SU-DHL-6 (cell line): ENCODE data around the gene KRTAP20-3.

Experiments used
- H2AFZ ChIP-seq: fragments of 200-600 bp; sonication (generic); 2 replicates; pipeline ENCODE4 v1.6.1; 2014; ENCODE audit warnings: low read depth, mild to moderate bottlenecking, moderate library complexity, mixed read lengths, antibody characterized with exemption, low read length; ENCODE audit not compliant: severe bottlenecking
- H3F3A ChIP-seq: fragments of 200-600 bp; shearing (Covaris generic); 2 replicates; pipeline ENCODE4 v1.6.0; 2016; ENCODE audit warnings: antibody characterized with exemption, mild to moderate bottlenecking; ENCODE audit not compliant: insufficient read depth
- H3K27ac ChIP-seq: fragments of 200-600 bp; sonication (generic); 2 replicates; pipeline ENCODE4 v1.5.1; 2016; ENCODE audit warnings: low read depth, mild to moderate bottlenecking, low read length, moderate library complexity, mixed read lengths
- H3K27me3 ChIP-seq: fragments of 200-600 bp; sonication (generic), shearing (Covaris generic); 2 replicates; pipeline ENCODE4 v1.6.0; 2014; ENCODE audit warnings: mild to moderate bottlenecking, low read length
- H3K36me3 ChIP-seq: fragments of 200-600 bp; sonication (generic); 2 replicates; pipeline ENCODE4 v1.6.1; 2014; ENCODE audit warnings: mild to moderate bottlenecking, low read length, mixed read lengths
- H3K4me2 ChIP-seq: fragments of 300-600, 200-600 bp; shearing (Covaris generic), sonication (generic); 2 replicates; pipeline ENCODE4 v1.6.0; 2014; ENCODE audit warnings: low read length, low read depth, mild to moderate bottlenecking; ENCODE audit not compliant: poor library complexity, severe bottlenecking
- H3K4me3 ChIP-seq: fragments of 200-600 bp; sonication (generic); 2 replicates; pipeline ENCODE4 v1.5.1; 2014; ENCODE audit warnings: antibody characterized with exemption, low read length, mild to moderate bottlenecking, mixed read lengths; ENCODE audit not compliant: insufficient read depth, poor library complexity, severe bottlenecking
- H3K79me2 ChIP-seq: fragments of 200-600 bp; sonication (generic); 2 replicates; pipeline ENCODE4 v1.6.1; 2014; ENCODE audit warnings: mild to moderate bottlenecking, low read length, moderate library complexity; ENCODE audit not compliant: insufficient read depth
- H3K9ac ChIP-seq: fragments of 200-600 bp; sonication (generic); 2 replicates; pipeline ENCODE4 v1.7.0; 2014; ENCODE audit warnings: mild to moderate bottlenecking, low read length
- H3K9me2 ChIP-seq: fragments of 200-600 bp; sonication (generic); replicated peaks from 2 replicates; pipeline ENCODE4 v1.6.1; 2014; ENCODE audit warnings: low read length; ENCODE audit not compliant: insufficient read depth
- H3K9me3 ChIP-seq: fragments of 200-600 bp; sonication (generic); 2 replicates; pipeline ENCODE4 v1.6.1; 2014; ENCODE audit warnings: low read length, mixed read lengths; ENCODE audit not compliant: insufficient read depth
- H4K20me1 ChIP-seq: fragments of 200-600 bp; sonication (generic); 2 replicates; pipeline ENCODE4 v1.6.1; 2014; ENCODE audit warnings: low read depth, mild to moderate bottlenecking, antibody characterized with exemption, low read length, moderate library complexity, mixed read lengths
- EZH2phosphoT487 ChIP-seq: fragments of 200-600 bp; sonication (generic), shearing (Covaris generic); conservative IDR thresholded peaks from 2 replicates; pipeline ENCODE4 v1.6.1; 2018; ENCODE audit warnings: mild to moderate bottlenecking, antibody characterized with exemption, low read length, moderate library complexity, mixed read lengths
- TF ChIP-seq, protein P1 (sequence below): fragments of 200-600 bp; sonication (generic); IDR thresholded peaks from one replicate; pipeline ENCODE4 v1.5.1; 2017; ENCODE audit warnings: antibody characterized with exemption, mild to moderate bottlenecking, low read length, moderate library complexity; ENCODE audit not compliant: insufficient read depth, poor library complexity, severe bottlenecking

Gene KRTAP20-3

DNA sequence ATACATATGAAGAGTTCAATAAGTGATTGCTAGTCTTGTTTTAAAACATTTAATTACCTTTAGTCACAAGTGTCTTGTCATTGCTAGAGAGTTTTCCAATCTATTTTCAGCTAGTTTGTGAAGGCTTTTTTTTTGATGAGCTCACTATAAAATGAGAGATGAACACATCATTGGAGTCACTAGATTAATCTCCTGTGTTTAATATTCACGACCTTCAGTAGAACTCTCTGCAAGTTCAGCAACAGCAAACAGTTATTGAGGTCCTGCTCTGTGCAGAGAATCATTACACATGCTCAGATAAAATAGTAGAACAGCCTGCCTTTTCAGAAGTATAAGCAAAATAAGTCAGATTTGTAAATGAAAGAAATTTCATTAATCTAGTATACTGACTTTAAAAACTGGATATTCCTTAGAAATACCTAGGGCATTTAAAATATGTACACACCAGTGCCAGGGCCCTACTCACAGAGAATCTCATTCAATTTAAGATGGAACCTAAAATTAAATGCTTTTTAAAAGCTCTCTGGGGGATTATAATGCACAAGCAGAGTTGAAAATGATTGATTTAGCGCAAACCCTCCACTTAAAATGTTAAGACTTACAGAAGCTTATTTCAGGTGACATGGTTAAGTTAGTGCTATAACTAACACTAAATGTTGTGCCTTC is 30.5 kb downstream of the KRTAP20-3 start:
- H3K9me3 ChIP-seq, result 0 out of 2 replicates have a peak, but pooled peaks cover 3% of the 10 kb centered on the region
- no peak overlapping the region for H3K9ac ChIP-seq
- H4K20me1 ChIP-seq, result no peaks in the 10 kb centered on the region
- H3K4me2 ChIP-seq, result no peak overlapping the region
- H3K79me2 ChIP-seq, result no peaks in the 10 kb centered on the region
- no peaks in the 10 kb centered on the region for H3K36me3 ChIP-seq
- no peak overlapping the region for H3K27ac ChIP-seq
- no peak overlapping the region for H3K4me3 ChIP-seq
- H3K27me3 ChIP-seq, result no peaks in the 10 kb centered on the region
- H3F3A ChIP-seq, result no peaks in the 10 kb centered on the region
- TF ChIP-seq, protein P1, sequence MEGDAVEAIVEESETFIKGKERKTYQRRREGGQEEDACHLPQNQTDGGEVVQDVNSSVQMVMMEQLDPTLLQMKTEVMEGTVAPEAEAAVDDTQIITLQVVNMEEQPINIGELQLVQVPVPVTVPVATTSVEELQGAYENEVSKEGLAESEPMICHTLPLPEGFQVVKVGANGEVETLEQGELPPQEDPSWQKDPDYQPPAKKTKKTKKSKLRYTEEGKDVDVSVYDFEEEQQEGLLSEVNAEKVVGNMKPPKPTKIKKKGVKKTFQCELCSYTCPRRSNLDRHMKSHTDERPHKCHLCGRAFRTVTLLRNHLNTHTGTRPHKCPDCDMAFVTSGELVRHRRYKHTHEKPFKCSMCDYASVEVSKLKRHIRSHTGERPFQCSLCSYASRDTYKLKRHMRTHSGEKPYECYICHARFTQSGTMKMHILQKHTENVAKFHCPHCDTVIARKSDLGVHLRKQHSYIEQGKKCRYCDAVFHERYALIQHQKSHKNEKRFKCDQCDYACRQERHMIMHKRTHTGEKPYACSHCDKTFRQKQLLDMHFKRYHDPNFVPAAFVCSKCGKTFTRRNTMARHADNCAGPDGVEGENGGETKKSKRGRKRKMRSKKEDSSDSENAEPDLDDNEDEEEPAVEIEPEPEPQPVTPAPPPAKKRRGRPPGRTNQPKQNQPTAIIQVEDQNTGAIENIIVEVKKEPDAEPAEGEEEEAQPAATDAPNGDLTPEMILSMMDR, result no peak
- no peak for TF ChIP-seq EZH2phosphoT487
- H2AFZ ChIP-seq, result no peak overlapping the region
- H3K9me2 ChIP-seq, result no peaks in the 10 kb centered on the region

DNA sequence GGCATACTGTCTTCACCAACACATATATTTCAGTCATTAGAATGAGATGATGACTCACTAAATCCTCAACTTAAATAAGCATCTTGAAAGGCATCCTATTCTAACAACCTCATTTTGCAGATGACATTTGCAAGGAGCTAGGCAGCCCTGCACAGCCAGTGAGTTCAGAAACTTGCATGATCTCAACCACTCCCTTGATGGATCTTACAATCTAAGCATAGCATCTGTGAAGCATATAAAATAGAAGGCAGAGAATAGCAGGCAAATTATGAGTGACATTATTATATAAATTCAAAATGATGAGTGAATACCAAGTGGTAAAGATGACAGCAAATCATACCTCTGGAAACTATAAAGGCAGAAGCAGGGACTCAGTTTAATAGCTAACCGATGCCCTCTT is 31.6 kb downstream of the KRTAP20-3 start:
- Histone ChIP-seq H3F3A (no peaks in the 10 kb centered on the region), H3K4me3 (no peak overlapping the region), H4K20me1 (no peaks in the 10 kb centered on the region), H3K79me2 (no peaks in the 10 kb centered on the region), H2AFZ (no peak overlapping the region), H3K9me3 (0 out of 2 replicates have a peak, but pooled peaks cover 3% of the 10 kb centered on the region), H3K9ac (no peak overlapping the region), H3K27me3 (no peaks in the 10 kb centered on the region), H3K36me3 (no peaks in the 10 kb centered on the region), H3K9me2 (no peaks in the 10 kb centered on the region), H3K27ac (no peak overlapping the region), H3K4me2 (no peak overlapping the region)
- TF ChIP-seq, protein P1, result no peak
- no peak for TF ChIP-seq EZH2phosphoT487

DNA sequence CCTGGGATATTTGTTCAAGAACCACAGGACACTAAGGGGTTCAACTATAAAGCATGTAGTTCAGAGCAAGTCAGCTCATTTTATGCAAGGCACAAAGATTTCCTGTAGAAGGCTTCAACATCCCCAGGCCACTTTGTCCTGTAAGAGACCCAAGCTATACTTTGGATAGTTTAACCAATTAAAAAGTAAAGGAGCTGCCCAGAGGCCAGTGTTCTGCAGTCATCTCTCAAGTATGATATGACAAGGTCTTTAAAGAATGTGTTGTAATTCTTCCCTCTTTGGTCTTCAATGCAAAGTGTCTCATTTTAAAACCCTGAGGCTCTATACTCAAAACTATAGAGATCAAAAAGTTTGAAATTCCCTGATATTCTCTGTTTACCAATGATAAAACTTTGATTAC is 34.1 kb downstream of the KRTAP20-3 start:
- H2AFZ ChIP-seq, result no peak overlapping the region
- H3K27me3 ChIP-seq, result no peaks in the 10 kb centered on the region
- H3F3A ChIP-seq, result no peaks in the 10 kb centered on the region
- H3K9ac ChIP-seq, result no peak overlapping the region
- H3K9me2 ChIP-seq, result no peaks in the 10 kb centered on the region
- no peaks in the 10 kb centered on the region for H3K36me3 ChIP-seq
- no peaks in the 10 kb centered on the region for H3K79me2 ChIP-seq
- no peaks in the 10 kb centered on the region for H4K20me1 ChIP-seq
- H3K4me3 ChIP-seq, result no peak overlapping the region
- TF ChIP-seq EZH2phosphoT487, result no peak
- TF ChIP-seq, protein P1, result no peak
- H3K9me3 ChIP-seq, result 0 out of 2 replicates have a peak, but pooled peaks cover 3% of the 10 kb centered on the region
- no peak overlapping the region for H3K27ac ChIP-seq
- H3K4me2 ChIP-seq, result no peak overlapping the region
